ENCODE data around the gene SIN3A. TPM values are rescaled to one million over a fixed set of nuclear protein-coding genes. Genes with fewer than 3 reads are reported as not detected.

Gene SIN3A
- total RNA-seq, 1 donor from 2014 or later = 56.0 TPM

DNA sequence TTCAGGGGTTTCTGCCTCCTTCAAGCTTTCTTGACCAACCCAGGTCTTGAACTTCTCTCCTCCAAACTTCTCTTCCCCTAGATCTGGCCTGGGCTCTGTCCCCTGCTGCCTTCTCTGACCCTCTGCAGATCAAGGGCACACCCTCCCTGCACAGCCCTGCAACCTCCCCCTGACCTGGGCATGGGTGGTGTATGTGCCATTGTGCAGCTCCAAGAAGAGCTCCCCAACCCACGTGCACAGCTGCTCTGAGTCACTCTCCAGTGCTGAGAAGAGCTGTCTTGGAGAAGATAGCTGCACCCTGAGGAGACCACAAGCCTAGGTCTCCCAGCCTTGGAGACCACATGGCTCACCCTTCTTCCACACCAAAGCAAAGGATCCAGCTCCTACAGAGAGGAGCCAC, 91.1 kb downstream of the SIN3A start:
- peaks cover 99% of the 10 kb centered on the region for H3K36me3 ChIP-seq
- intact Hi-C loops (cut with DNase I) = no loop called here

DNA sequence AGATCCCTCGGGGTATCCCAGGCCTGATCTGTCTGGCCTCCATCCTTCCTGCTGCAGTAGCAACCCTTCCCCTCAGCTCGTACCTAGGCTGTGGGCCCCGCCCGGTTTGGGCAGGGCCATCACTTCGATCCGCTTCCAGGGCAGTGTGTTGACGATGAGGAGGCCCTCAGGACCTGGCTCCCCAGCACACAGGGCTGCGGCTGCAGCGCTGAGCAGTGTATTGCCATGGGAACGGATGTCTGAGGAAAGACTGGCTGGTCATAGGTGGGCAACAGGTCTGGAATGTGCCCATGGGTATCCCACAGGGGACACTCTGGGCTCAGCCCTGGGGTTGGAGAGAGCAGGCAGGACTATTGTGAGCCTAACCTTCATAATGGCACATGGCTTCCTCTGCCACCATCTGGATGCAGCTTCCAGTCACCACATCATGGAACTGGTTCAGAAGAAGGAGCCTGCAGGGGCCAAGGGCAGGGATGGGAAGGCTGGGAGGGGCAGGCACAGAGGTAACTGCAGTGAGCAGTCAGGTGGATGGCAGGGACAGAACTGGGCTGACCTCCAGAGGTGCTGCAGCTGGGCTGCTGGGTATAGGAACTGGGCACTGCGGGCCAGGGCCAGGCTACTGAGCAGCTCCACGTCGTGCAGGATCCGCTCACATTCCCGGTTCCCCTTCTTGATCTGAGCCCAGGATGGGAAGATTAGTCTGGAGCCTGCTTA, 91.8 kb downstream of the SIN3A start:
- DNase-seq = no peak
- intact Hi-C loops (cut with DNase I) = no loop called here
- no peaks in the 10 kb centered on the region for H3K27me3 ChIP-seq
- H3K36me3 ChIP-seq = peaks cover 99% of the 10 kb centered on the region
- H3K27ac ChIP-seq = no peak overlapping the region
- no peaks in the 10 kb centered on the region for H3K9me3 ChIP-seq
- no peak overlapping the region for H3K4me3 ChIP-seq
- TF ChIP-seq, protein P1, sequence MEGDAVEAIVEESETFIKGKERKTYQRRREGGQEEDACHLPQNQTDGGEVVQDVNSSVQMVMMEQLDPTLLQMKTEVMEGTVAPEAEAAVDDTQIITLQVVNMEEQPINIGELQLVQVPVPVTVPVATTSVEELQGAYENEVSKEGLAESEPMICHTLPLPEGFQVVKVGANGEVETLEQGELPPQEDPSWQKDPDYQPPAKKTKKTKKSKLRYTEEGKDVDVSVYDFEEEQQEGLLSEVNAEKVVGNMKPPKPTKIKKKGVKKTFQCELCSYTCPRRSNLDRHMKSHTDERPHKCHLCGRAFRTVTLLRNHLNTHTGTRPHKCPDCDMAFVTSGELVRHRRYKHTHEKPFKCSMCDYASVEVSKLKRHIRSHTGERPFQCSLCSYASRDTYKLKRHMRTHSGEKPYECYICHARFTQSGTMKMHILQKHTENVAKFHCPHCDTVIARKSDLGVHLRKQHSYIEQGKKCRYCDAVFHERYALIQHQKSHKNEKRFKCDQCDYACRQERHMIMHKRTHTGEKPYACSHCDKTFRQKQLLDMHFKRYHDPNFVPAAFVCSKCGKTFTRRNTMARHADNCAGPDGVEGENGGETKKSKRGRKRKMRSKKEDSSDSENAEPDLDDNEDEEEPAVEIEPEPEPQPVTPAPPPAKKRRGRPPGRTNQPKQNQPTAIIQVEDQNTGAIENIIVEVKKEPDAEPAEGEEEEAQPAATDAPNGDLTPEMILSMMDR (IDR thresholded peaks at IDR 0.05) = no peak
- no peaks in the 10 kb centered on the region for H3K4me1 ChIP-seq
- no peak for ATAC-seq

More for the DNA sequence above, 91.1 kb downstream of the SIN3A start:
- ATAC-seq = no peak
- Histone ChIP-seq H3K27ac (no peak overlapping the region), H3K9me3 (no peaks in the 10 kb centered on the region), H3K27me3 (no peaks in the 10 kb centered on the region), H3K4me3 (no peak overlapping the region), H3K4me1 (no peaks in the 10 kb centered on the region)
- DNase-seq = no peak
- TF ChIP-seq, protein P1 (IDR thresholded peaks at IDR 0.05) = no peak

DNA sequence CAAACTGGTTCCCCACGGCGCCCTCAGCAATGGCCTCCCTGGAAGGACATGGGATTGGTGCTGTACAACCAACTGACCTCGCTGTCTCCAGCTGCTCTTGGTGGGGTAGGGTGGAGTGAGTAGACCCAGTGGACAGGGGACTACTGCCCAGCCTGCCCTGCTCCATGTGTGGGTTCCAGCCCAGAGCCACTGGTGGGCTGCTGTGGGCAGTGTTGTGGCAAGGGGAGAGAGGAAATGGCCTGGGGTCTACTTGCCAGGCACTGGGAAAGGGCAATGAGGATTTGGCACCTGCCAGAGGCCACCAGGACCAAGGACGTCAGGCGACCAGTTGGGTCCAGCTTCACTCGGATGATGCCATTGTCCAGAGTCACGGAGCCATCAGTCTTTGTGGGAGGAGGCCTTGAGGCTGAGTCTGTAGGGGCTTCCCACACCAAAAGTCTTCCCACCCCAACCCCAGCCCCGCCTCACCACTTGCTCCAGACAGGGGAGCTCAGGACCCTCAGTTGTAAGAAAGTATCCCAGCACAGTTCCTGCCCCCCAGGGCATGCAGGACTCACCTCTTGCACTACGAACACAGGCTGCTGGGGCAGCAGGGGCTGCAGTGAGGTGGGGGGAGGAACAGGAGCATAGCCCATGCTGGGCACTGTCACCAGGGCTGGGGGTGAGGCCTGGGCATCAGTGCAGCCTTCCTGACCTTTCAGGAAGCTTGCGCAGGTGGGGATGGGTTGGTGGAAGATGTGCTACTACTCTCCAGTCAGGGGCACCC, 92.5 kb downstream of the SIN3A start:
- intact Hi-C loops (cut with DNase I) = no loop called here
- TF ChIP-seq, protein P1 (IDR thresholded peaks at IDR 0.05) = no peak
- Histone ChIP-seq H3K9me3 (no peaks in the 10 kb centered on the region), H3K36me3 (peaks cover 92% of the 10 kb centered on the region), H3K27ac (no peak overlapping the region), H3K27me3 (no peaks in the 10 kb centered on the region), H3K4me1 (no peaks in the 10 kb centered on the region), H3K4me3 (no peak overlapping the region)
- no peak for DNase-seq
- no peak for ATAC-seq

DNA sequence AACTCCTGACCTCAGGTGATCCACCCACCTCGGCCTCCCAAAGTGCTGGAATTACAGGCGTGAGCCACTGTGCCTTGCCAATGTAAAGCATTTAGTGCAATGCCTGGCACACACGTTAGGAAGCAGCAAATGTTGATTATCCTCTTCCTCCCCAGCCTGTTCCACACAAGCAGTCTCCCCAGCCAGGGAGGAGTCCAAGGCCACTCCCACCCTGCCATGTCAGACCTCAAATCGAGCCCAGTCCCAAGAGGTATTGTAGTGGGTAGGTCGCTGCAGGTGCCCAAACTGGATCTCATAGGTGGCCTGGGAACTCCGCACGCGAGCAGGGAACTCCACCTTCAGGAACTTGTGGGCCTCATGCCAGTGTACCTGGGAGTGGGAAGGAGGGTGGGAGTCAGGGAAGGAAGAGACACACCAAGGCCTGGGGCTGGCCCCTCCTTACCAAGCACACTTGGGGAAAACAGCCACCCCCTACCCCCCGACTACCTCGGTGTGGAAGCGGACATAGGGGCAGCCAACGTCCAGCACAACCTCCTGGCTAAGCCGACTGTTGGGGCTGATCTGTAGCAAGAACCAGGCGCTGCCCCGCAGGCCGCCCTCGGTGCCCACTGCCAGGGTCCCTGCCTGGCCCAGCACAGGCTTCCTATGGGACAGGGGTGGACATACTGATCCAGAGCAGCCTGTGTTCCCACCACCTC, 93.4 kb downstream of the SIN3A start:
- Histone ChIP-seq H3K27me3 (no peaks in the 10 kb centered on the region), H3K27ac (no peak overlapping the region), H3K4me1 (no peaks in the 10 kb centered on the region), H3K9me3 (no peaks in the 10 kb centered on the region), H3K36me3 (peaks cover 84% of the 10 kb centered on the region), H3K4me3 (no peak overlapping the region)
- DNase-seq (no peak), ATAC-seq (no peak)
- TF ChIP-seq, protein P1 (IDR thresholded peaks at IDR 0.05) = no peak
- intact Hi-C loops (cut with DNase I) = no loop called here

DNA sequence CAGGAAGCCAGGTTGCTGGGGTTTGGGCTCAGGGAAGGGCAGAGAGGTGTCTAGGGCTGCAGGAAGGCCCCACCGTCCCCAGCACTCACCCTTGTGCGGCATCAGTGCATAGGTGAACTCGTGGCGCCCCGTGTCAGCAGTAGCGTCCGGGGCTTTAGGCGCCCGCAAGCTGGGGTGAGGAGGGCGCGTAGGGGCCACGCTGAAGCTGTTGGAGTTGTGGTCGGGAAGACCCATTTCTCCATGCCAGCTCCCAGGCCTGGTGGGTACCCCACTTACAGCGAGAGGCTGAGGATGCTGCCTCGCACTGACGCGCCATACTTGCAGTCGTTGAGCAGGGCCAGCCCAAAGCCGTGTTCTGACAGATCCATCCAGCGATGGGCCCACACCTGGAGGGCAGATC, 95.0 kb downstream of the SIN3A start:
- ATAC-seq = no peak

More for the DNA sequence above, 95.0 kb downstream of the SIN3A start:
- TF ChIP-seq, protein P1 (IDR thresholded peaks at IDR 0.05) = no peak
- Histone ChIP-seq H3K36me3 (peaks cover 68% of the 10 kb centered on the region), H3K27me3 (no peaks in the 10 kb centered on the region), H3K4me3 (no peak overlapping the region), H3K9me3 (no peaks in the 10 kb centered on the region), H3K4me1 (no peaks in the 10 kb centered on the region), H3K27ac (no peak overlapping the region)
- intact Hi-C loops (cut with DNase I) = no loop called here
- DNase-seq = no peak
